ENCODE measurements around the gene TBX6.

DNA sequence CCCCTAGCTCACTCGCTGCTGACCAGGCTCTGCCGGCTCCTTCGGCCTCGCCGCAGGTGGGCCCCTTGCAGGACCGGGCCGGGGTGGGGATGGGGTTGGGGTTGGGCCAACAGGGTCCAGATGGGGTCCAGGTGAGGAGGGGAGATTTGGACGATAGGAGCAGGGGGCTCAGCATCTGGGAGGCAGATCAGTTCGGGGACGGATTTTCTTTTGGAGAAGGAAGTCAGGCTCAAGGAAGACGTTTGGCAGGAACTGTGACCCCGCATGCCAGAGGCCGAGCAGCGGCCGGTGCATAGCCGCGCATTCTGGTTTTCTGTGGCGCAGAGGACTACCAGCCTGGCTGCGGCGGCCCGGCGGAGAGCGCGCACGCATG, 27.0 kb downstream of the TBX6 start:
- TF ChIP-seq POLR2A (IDR thresholded peaks at IDR 0.05) = peak in 1 of 2 donors; percentile 39
- TF ChIP-seq, protein P1, sequence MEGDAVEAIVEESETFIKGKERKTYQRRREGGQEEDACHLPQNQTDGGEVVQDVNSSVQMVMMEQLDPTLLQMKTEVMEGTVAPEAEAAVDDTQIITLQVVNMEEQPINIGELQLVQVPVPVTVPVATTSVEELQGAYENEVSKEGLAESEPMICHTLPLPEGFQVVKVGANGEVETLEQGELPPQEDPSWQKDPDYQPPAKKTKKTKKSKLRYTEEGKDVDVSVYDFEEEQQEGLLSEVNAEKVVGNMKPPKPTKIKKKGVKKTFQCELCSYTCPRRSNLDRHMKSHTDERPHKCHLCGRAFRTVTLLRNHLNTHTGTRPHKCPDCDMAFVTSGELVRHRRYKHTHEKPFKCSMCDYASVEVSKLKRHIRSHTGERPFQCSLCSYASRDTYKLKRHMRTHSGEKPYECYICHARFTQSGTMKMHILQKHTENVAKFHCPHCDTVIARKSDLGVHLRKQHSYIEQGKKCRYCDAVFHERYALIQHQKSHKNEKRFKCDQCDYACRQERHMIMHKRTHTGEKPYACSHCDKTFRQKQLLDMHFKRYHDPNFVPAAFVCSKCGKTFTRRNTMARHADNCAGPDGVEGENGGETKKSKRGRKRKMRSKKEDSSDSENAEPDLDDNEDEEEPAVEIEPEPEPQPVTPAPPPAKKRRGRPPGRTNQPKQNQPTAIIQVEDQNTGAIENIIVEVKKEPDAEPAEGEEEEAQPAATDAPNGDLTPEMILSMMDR (IDR thresholded peaks at IDR 0.05) = no peak

Measured in heart left ventricle (tissue), 13 donors.